Suprapubic skin (tissue), 4 donors: ENCODE measurements around the gene RHOA. TPM values are rescaled to one million over a fixed set of nuclear protein-coding genes. Genes with fewer than 3 reads are reported as not detected.

Experiments used
- DNase-seq, 2 donors: peaks; one replicate each; pipeline ENCODE4 v3.0.0-alpha.2; 2019; ENCODE audit warnings: low spot score in 2 of 2
- H3K27ac ChIP-seq: fragments of 200-600 bp; sonication (generic); one replicate; pipeline ENCODE4 v1.5.1; 2019
- H3K27me3 ChIP-seq: fragments of 200-600 bp; sonication (generic); one replicate; pipeline ENCODE4 v1.5.1; 2019
- H3K36me3 ChIP-seq: fragments of 200-600 bp; sonication (generic); one replicate; pipeline ENCODE4 v1.5.1; 2019
- H3K4me1 ChIP-seq: fragments of 200-600 bp; sonication (generic); one replicate; pipeline ENCODE4 v1.5.1; 2019
- H3K4me3 ChIP-seq: fragments of 200-600 bp; sonication (generic); one replicate; pipeline ENCODE4 v1.5.1; 2019; ENCODE audit warnings: mild to moderate bottlenecking
- H3K9me3 ChIP-seq: fragments of 200-600 bp; sonication (generic); one replicate; pipeline ENCODE4 v1.5.1; 2019
- CTCF ChIP-seq, 2 donors: fragments of 200-600 bp in 1 of 2; fragments of 450-650 bp in 1 of 2; sonication (generic) in 1 of 2; IDR thresholded peaks; one replicate each; pipeline ENCODE4 v1.5.1; 2016 to 2019; ENCODE audit warnings: antibody characterized with exemption in 2 of 2, mild to moderate bottlenecking in 1 of 2, moderate library complexity in 1 of 2
- EP300 ChIP-seq: sonication (generic); formaldehyde crosslinking; IDR thresholded peaks from one replicate; pipeline ENCODE4 v1.6.1; 2017; ENCODE audit warnings: antibody characterized with exemption
- POLR2A ChIP-seq, 2 donors: fragments of 450-650 bp; IDR thresholded peaks; one replicate each; pipeline ENCODE4 v1.6.1; 2017; ENCODE audit warnings: antibody characterized with exemption in 2 of 2, mild to moderate bottlenecking in 2 of 2, moderate library complexity in 2 of 2
- POLR2AphosphoS5 ChIP-seq, 3 donors: sonication (generic); formaldehyde crosslinking; IDR thresholded peaks; one replicate each; pipeline ENCODE4 v1.6.1; 2017; ENCODE audit warnings: antibody characterized with exemption in 3 of 3
- WGBS: methylation state at CpG from one replicate; pipeline ENCODE4 v1.1.5; 2018; 5-methylcytosine and 5-hydroxymethylcytosine counted together
- total RNA-seq, 4 donors: library from RNA; depleted of rRNA; stranded (reverse); fragments of >200 nt; gene quantifications; one replicate each; pipeline ENCODE4 v1.1.0, GENCODE V29; 2016

Gene RHOA
- total RNA-seq, 4 donors from 2014 or later: 315 to 373 (median 341) TPM

GRCh38 chr3:49343163-49343562 is 68.6 kb downstream of the RHOA start:
- H3K9me3 ChIP-seq: no peaks in the 10 kb centered on the region
- 85% methylated on average over 3 of the region's 3 CpGs for WGBS
- no peak for DNase-seq
- TF ChIP-seq CTCF (IDR thresholded peaks at IDR 0.05) (no peak), POLR2AphosphoS5 (IDR thresholded peaks at IDR 0.05) (no peak), POLR2A (IDR thresholded peaks at IDR 0.05) (no peak), EP300 (no peak)
- no peaks in the 10 kb centered on the region for H3K27me3 ChIP-seq
- H3K27ac ChIP-seq: peak overlapping the region; percentile 24
- no peak overlapping the region for H3K4me3 ChIP-seq
- peaks cover 35% of the 10 kb centered on the region for H3K4me1 ChIP-seq
- no peaks in the 10 kb centered on the region for H3K36me3 ChIP-seq

- no peaks in the 10 kb centered on the region for H3K9me3 ChIP-seq
- no peak for TF ChIP-seq POLR2A (IDR thresholded peaks at IDR 0.05)
- TF ChIP-seq POLR2AphosphoS5 (IDR thresholded peaks at IDR 0.05): no peak
- no peak for TF ChIP-seq CTCF (IDR thresholded peaks at IDR 0.05)
- TF ChIP-seq EP300: no peak
- peak overlapping the region; percentile 27 for H3K27ac ChIP-seq
- peaks cover 32% of the 10 kb centered on the region for H3K4me1 ChIP-seq
- WGBS: 89% methylated on average over 6 of the region's 6 CpGs
- no peaks in the 10 kb centered on the region for H3K36me3 ChIP-seq
- no peaks in the 10 kb centered on the region for H3K27me3 ChIP-seq
- no peak overlapping the region for H3K4me3 ChIP-seq
- DNase-seq: no peak
Observed at GRCh38 chr3:49341996-49342395, 69.8 kb downstream of the RHOA start.

- Histone ChIP-seq H3K27me3 (no peaks in the 10 kb centered on the region), H3K4me3 (peak within 1 kb of the TSS; percentile 88), H3K9me3 (no peaks in the 10 kb centered on the region), H3K4me1 (peaks cover 23% of the 10 kb centered on the region), H3K36me3 (peaks cover 11% of the 10 kb centered on the region), H3K27ac (peak within 1 kb of the TSS; percentile 91)
- peak; percentile 92 to 94 for DNase-seq
- TF ChIP-seq POLR2AphosphoS5 (IDR thresholded peaks at IDR 0.05) (peak in 2 of 3 donors; percentile 58 to 61), EP300 (no peak), POLR2A (IDR thresholded peaks at IDR 0.05) (peak; percentile 31 to 53), CTCF (IDR thresholded peaks at IDR 0.05) (peak in 1 of 2 donors; percentile 19)
- WGBS: 7% methylated on average over 6 of the region's 70 CpGs
Observed at GRCh38 chr3:49339941-49340800, 71.6 kb downstream of the RHOA start, which contains the start of gene USP4. USP4 (minus strand) TSS chr3:49340053; CDS start chr3:49340024, 29 bp downstream.

GRCh38 chr3:49339581-49339940 is 72.2 kb downstream of the RHOA start:
- H3K9me3 ChIP-seq: no peaks in the 10 kb centered on the region

More at GRCh38 chr3:49339581-49339940, 72.2 kb downstream of the RHOA start:
- Histone ChIP-seq H3K27ac (peak overlapping the region; percentile 91), H3K27me3 (no peaks in the 10 kb centered on the region), H3K4me3 (peak overlapping the region; percentile 88), H3K36me3 (peaks cover 17% of the 10 kb centered on the region), H3K4me1 (peaks cover 23% of the 10 kb centered on the region)
- WGBS: 1% methylated on average over 9 of the region's 17 CpGs
- peak in 1 of 2 donors; percentile 74 for DNase-seq
- TF ChIP-seq POLR2AphosphoS5 (IDR thresholded peaks at IDR 0.05) (no peak), POLR2A (IDR thresholded peaks at IDR 0.05) (no peak), CTCF (IDR thresholded peaks at IDR 0.05) (no peak), EP300 (no peak)
